ENCODE data around the gene PDIA2. TPM values are rescaled to one million over a fixed set of nuclear protein-coding genes. Genes with fewer than 3 reads are reported as not detected.
A peak's percentile ranks its signal among the peaks of the same experiment; 100 is the strongest.

Gene PDIA2
- polyA plus RNA-seq, 2 of the 4 experiments (the other 2 are of a cell fraction): 0.45 to 0.52 TPM

GRCh38 chr16:317583-317982, 34.6 kb downstream of the PDIA2 start:
- TF ChIP-seq, protein P1, sequence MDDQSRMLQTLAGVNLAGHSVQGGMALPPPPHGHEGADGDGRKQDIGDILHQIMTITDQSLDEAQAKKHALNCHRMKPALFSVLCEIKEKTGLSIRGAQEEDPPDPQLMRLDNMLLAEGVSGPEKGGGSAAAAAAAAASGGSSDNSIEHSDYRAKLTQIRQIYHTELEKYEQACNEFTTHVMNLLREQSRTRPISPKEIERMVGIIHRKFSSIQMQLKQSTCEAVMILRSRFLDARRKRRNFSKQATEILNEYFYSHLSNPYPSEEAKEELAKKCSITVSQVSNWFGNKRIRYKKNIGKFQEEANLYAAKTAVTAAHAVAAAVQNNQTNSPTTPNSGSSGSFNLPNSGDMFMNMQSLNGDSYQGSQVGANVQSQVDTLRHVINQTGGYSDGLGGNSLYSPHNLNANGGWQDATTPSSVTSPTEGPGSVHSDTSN (IDR thresholded peaks at IDR 0.05): no peak
- no peak for TF ChIP-seq HEYL (CRISPR knock-in tag; IDR thresholded peaks at IDR 0.05)
- no peak for TF ChIP-seq JUN (IDR thresholded peaks at IDR 0.05)
- no peaks in the 10 kb centered on the region for H3K4me1 ChIP-seq
- H3K4me2 ChIP-seq: no peak overlapping the region
- ATAC-seq (no peak), FAIRE-seq (no peak), DNase-seq (ENCODE audit: low read depth in 1 of 2, low spot score in 1 of 2) (no peak)
- H3K27ac ChIP-seq: no peak overlapping the region
- WGBS (ENCODE audit: missing lambda C conversion rate): 98% methylated on average over 5 of the region's 5 CpGs
- no peaks in the 10 kb centered on the region for H3K9me3 ChIP-seq
- no peak overlapping the region for H3K4me3 ChIP-seq
- CTCF ChIA-PET: interaction anchor here (1.1 kb wide), 1 partner anchor 46 kb away, joined by 3 read pairs; no protein-coding TSS in a partner anchor
- POLR2A ChIA-PET: no interaction called here

DNA sequence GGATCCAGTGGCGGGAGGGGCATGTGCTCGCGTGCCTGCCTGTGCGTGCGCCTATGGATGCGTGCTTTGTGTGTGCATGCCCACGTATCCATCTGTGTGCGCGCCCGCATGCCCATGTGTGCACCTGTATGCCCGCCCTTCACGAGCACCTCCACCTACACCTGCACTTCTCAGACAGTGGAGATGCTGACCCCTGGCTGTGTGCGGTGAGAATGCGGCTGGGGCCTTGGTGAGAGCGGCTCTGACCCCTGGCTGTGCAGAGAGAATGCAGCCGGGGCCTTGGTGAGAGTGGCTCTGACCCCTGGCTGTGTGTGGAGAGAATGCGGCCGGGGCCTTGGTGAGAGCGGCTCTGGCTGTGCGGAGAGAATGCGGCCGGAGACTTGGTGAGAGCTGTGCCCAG, 35.7 kb downstream of the PDIA2 start:
- peak; percentile 33 to 50 for DNase-seq (ENCODE audit: low read depth in 1 of 2, low spot score in 1 of 2)
- Histone ChIP-seq H3K4me1 (no peaks in the 10 kb centered on the region; the same call in 2 of the 3 replicates), H3K4me2 (no peak overlapping the region), H3K4me3 (no peak overlapping the region), H3K27ac (no peak overlapping the region), H3K9me3 (no peaks in the 10 kb centered on the region)
- POLR2A ChIA-PET: no interaction called here
- ATAC-seq: peak; percentile 58 to 78; a peak in 5 of 6 replicates
- CTCF ChIA-PET: interaction anchor here (0.6 to 1.3 kb wide), 3 partner anchors 20 to 96 kb away, joined by 3 read pairs; no protein-coding TSS in a partner anchor
- TF ChIP-seq RFX5 (IDR thresholded peaks at IDR 0.05) (no peak), HOXA7 (CRISPR knock-in tag; IDR thresholded peaks at IDR 0.05) (no peak), RAD21 (conservative IDR thresholded peaks at IDR 0.05 in 1 of 2, IDR thresholded peaks at IDR 0.05 in 1 of 2) (peak in 1 of 2 experiments; percentile 30; a peak in 2 of 5 replicates), KDM5A (IDR thresholded peaks at IDR 0.05) (no peak), HES2 (IDR thresholded peaks at IDR 0.05) (no peak)
- WGBS (ENCODE audit: missing lambda C conversion rate): 92% methylated on average over 22 of the region's 22 CpGs
- no peak for FAIRE-seq

GRCh38 chr16:320206-320605, 37.2 kb downstream of the PDIA2 start:
- CTCF ChIA-PET: interaction anchor here (0.7 kb wide), 1 partner anchor 20 kb away, joined by 3 read pairs; no protein-coding TSS in a partner anchor
- no peak overlapping the region for H3K27ac ChIP-seq
- H3K9me3 ChIP-seq: no peaks in the 10 kb centered on the region
- H3K4me2 ChIP-seq: no peak overlapping the region
- FAIRE-seq (no peak), DNase-seq (ENCODE audit: low read depth in 1 of 2, low spot score in 1 of 2) (no peak), ATAC-seq (no peak)
- TF ChIP-seq JUNB (IDR thresholded peaks at IDR 0.05) (no peak), RARB (CRISPR knock-in tag; IDR thresholded peaks at IDR 0.05) (no peak), POLR2A (IDR thresholded peaks at IDR 0.05; ENCODE audit: low read length) (no peak), BHLHE40 (IDR thresholded peaks at IDR 0.05; ENCODE audit: low read depth, low read length) (no peak), EHMT2 (IDR thresholded peaks at IDR 0.05; ENCODE audit: low read depth) (no peak), HMGXB4 (CRISPR knock-in tag; IDR thresholded peaks at IDR 0.05; ENCODE audit: borderline replicate concordance) (no peak), TFCP2L1 (CRISPR knock-in tag; IDR thresholded peaks at IDR 0.05) (no peak), KDM5A (IDR thresholded peaks at IDR 0.05) (no peak), GATA3 (IDR thresholded peaks at IDR 0.05; ENCODE audit: borderline replicate concordance) (no peak), EP300 (IDR thresholded peaks at IDR 0.05) (no peak), MYC (IDR thresholded peaks at IDR 0.05; ENCODE audit: borderline replicate concordance, low read length) (no peak), RAD21 (conservative IDR thresholded peaks at IDR 0.05 in 1 of 2, IDR thresholded peaks at IDR 0.05 in 1 of 2) (no peak), HOXB5 (CRISPR knock-in tag; IDR thresholded peaks at IDR 0.05) (no peak), NR3C1 (IDR thresholded peaks at IDR 0.05) (no peak), EHF (CRISPR knock-in tag; IDR thresholded peaks at IDR 0.05) (no peak), MAFK (IDR thresholded peaks at IDR 0.05; ENCODE audit: partially characterized antibody) (no peak), E2F6 (IDR thresholded peaks at IDR 0.05; ENCODE audit: borderline replicate concordance, low read depth) (no peak)
- TF ChIP-seq, protein P2, sequence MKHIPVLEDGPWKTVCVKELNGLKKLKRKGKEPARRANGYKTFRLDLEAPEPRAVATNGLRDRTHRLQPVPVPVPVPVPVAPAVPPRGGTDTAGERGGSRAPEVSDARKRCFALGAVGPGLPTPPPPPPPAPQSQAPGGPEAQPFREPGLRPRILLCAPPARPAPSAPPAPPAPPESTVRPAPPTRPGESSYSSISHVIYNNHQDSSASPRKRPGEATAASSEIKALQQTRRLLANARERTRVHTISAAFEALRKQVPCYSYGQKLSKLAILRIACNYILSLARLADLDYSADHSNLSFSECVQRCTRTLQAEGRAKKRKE (CRISPR knock-in tag; IDR thresholded peaks at IDR 0.05; ENCODE audit: low read depth): no peak
- POLR2A ChIA-PET: no interaction called here
- no peaks in the 10 kb centered on the region; the same call in 2 of the 3 replicates for H3K4me1 ChIP-seq
- no peak overlapping the region for H3K4me3 ChIP-seq
- 89% methylated on average over 5 of the region's 5 CpGs for WGBS (ENCODE audit: missing lambda C conversion rate)

Data from A549 (cell line).